A549 (cell line): ENCODE results near the gene AMER2. TPM values are rescaled to one million over a fixed set of nuclear protein-coding genes. Genes with fewer than 3 reads are reported as not detected.

ENCODE experiments used
- ATAC-seq, 2 experiments: fragments of 200-7000 bp in 1 of 2; fragments of >200 bp in 1 of 2; cut with Nextera tagmentation in 1 of 2; cut with Tn5 transposase in 1 of 2; 3 replicates each; pipeline versions ENCODE4 v1.8.0 to v1.9.1; 2018 to 2020; ENCODE audit warnings: mild to moderate bottlenecking in 1 of 2, moderate library complexity in 1 of 2
- CTCF ChIA-PET: fragments of 300-600 bp; sonication (Branson Sonifier 250); formaldehyde crosslinking; extraction: SDS; loops from one replicate; lab custom pipeline; 2021; ENCODE audit warnings: antibody characterized with exemption, inconsistent platforms; lab: Yijun Ruan, JAX
- POLR2A ChIA-PET: fragments of 350-600 bp; formaldehyde crosslinking; extraction: SDS; loops from one replicate; lab custom pipeline; 2021; ENCODE audit warnings: antibody characterized with exemption, inconsistent platforms; lab: Yijun Ruan, JAX
- DNase-seq, 2 experiments: peaks; one replicate each; pipeline versions ENCODE4 v3.0.0 to v3.0.0-alpha.2; 2011 to 2016; ENCODE audit warnings: low read depth in 1 of 2, low spot score in 1 of 2
- FAIRE-seq: peaks from 2 replicates; lab custom pipeline; 2011; peaks lifted over from hg19 to GRCh38; lab: Jason Lieb, UNC
- H3K27ac ChIP-seq, 2 experiments: fragments of >200 bp; sonication (Bioruptor Twin); formaldehyde crosslinking; 3 replicates each; pipeline ENCODE4 v1.5.1; 2016 to 2017
- H3K4me1 ChIP-seq: fragments of >200 bp; sonication (Bioruptor Twin); formaldehyde crosslinking; 3 replicates; pipeline ENCODE4 v1.6.1; 2016
- H3K4me2 ChIP-seq: fragments of >200 bp; sonication (Bioruptor Twin); formaldehyde crosslinking; 3 replicates; pipeline ENCODE4 v1.6.1; 2016
- H3K4me3 ChIP-seq: fragments of >200 bp; sonication (Bioruptor Twin); formaldehyde crosslinking; 3 replicates; pipeline ENCODE4 v1.5.1; 2016
- H3K9me3 ChIP-seq: fragments of >200 bp; sonication (Bioruptor Twin); formaldehyde crosslinking; 3 replicates; pipeline ENCODE4 v1.6.1; 2016
- BHLHE40 ChIP-seq: IDR thresholded peaks from 2 replicates; pipeline ENCODE4 v1.6.1; 2012; ENCODE audit warnings: low read depth, low read length, inconsistent platforms
- EHF ChIP-seq: fragments of 250-450 bp; sonication (Bioruptor Pico); IDR thresholded peaks from 2 replicates; pipeline ENCODE4 v1.5.0; 2020; ENCODE audit warnings: mild to moderate bottlenecking
- ESRRA ChIP-seq: fragments of 150-350 bp; IDR thresholded peaks from 2 replicates; pipeline ENCODE4 v1.6.1; 2014; ENCODE audit warnings: mild to moderate bottlenecking, low read length, borderline replicate concordance
- FOXS1 ChIP-seq: fragments of 250-450 bp; sonication (Bioruptor Pico); IDR thresholded peaks from 2 replicates; pipeline ENCODE4 v1.5.0; 2020; ENCODE audit warnings: mild to moderate bottlenecking, moderate library complexity
- HDAC2 ChIP-seq: fragments of 200-600 bp; sonication (generic); IDR thresholded peaks from 2 replicates; pipeline ENCODE4 v1.6.1; 2016
- HOXA7 ChIP-seq: fragments of 250-450 bp; sonication (Bioruptor Pico); IDR thresholded peaks from 2 replicates; pipeline ENCODE4 v1.5.0; 2020; ENCODE audit warnings: mild to moderate bottlenecking, moderate library complexity
- HOXB13 ChIP-seq: fragments of 250-450 bp; sonication (Bioruptor Pico); IDR thresholded peaks from 2 replicates; pipeline ENCODE4 v1.5.0; 2020; ENCODE audit warnings: low read depth, mild to moderate bottlenecking, moderate library complexity
- JUN ChIP-seq, 2 experiments: fragments of >200 bp; sonication (Bioruptor Twin); formaldehyde crosslinking; IDR thresholded peaks; 2 replicates in 1 of 2; 3 replicates in 1 of 2; pipeline ENCODE4 v1.6.1; 2016 to 2017
- JUNB ChIP-seq: fragments of >200 bp; sonication (Bioruptor Twin); formaldehyde crosslinking; IDR thresholded peaks from 2 replicates; pipeline ENCODE4 v1.6.1; 2016
- MAZ ChIP-seq: fragments of 150-350 bp; IDR thresholded peaks from 2 replicates; pipeline ENCODE4 v1.6.1; 2014; ENCODE audit warnings: antibody characterized with exemption, low read depth, low read length, borderline replicate concordance
- NFE2L2 ChIP-seq: fragments of 150-350 bp; conservative IDR thresholded peaks from 2 replicates; pipeline ENCODE4 v1.6.1; 2014; ENCODE audit warnings: low read length
- NR3C1 ChIP-seq: fragments of >200 bp; sonication (Bioruptor Twin); formaldehyde crosslinking; IDR thresholded peaks from 3 replicates; pipeline ENCODE4 v1.6.1; 2017
- POLR2A ChIP-seq: IDR thresholded peaks from 2 replicates; pipeline ENCODE4 v1.6.1; 2012; ENCODE audit warnings: mild to moderate bottlenecking, low read length
- POLR2AphosphoS2 ChIP-seq: conservative IDR thresholded peaks from 2 replicates; pipeline ENCODE4 v1.6.1; 2012; ENCODE audit warnings: low read length, improper control_type of control experiment, inconsistent platforms
- RFX5 ChIP-seq: fragments of 450-650 bp; IDR thresholded peaks from 2 replicates; pipeline ENCODE4 v1.7.1; 2014; ENCODE audit warnings: antibody characterized with exemption, mild to moderate bottlenecking, moderate library complexity
- SREBF2 ChIP-seq: fragments of 450-650 bp; IDR thresholded peaks from 2 replicates; pipeline ENCODE4 v1.6.1; 2014; ENCODE audit warnings: mild to moderate bottlenecking, moderate library complexity
- TFCP2L1 ChIP-seq: fragments of 250-450 bp; sonication (Bioruptor Pico); IDR thresholded peaks from 2 replicates; pipeline ENCODE4 v1.5.0; 2021; ENCODE audit warnings: mild to moderate bottlenecking
- ZFP36 ChIP-seq: fragments of 450-650 bp; IDR thresholded peaks from 2 replicates; pipeline ENCODE4 v1.6.1; 2014; ENCODE audit warnings: borderline replicate concordance; ENCODE audit not compliant: partially characterized antibody
- ZNF302 ChIP-seq: fragments of 250-450 bp; sonication (Bioruptor Pico); IDR thresholded peaks from 2 replicates; pipeline ENCODE4 v1.9.0; 2021; ENCODE audit warnings: inconsistent platforms, mild to moderate bottlenecking, moderate library complexity
- ZSCAN20 ChIP-seq: fragments of 250-450 bp; sonication (Bioruptor Pico); IDR thresholded peaks from 2 replicates; pipeline ENCODE4 v1.8.0; 2022; ENCODE audit warnings: mild to moderate bottlenecking, moderate library complexity
- WGBS: methylation state at CpG from one replicate; pipeline ENCODE4 v1.1.6; 2017; ENCODE audit errors: missing lambda C conversion rate; 5-methylcytosine and 5-hydroxymethylcytosine counted together
- polyA plus RNA-seq, 4 experiments: library from polyadenylated mRNA; depleted of rRNA in 3 of 4; stranded (reverse); fragments of >200 nt; fragmentation: RNase III in 1 of 4; extraction: RNeasy Plus Mini Kit Qiagen cat#74134 plus additional on column Dnase treatment in 1 of 4; gene quantifications; 2 replicates in 3 of 4; 3 replicates in 1 of 4; pipeline ENCODE4 v1.2.3, GENCODE V29; 2011 to 2017
- TF ChIP-seq, protein P1 (sequence below): fragments of 250-450 bp; sonication (Bioruptor Pico); IDR thresholded peaks from 2 replicates; pipeline ENCODE4 v1.5.0; 2020; ENCODE audit warnings: low read depth, mild to moderate bottlenecking, moderate library complexity
- TF ChIP-seq, protein P2 (sequence below): fragments of 450-650 bp; IDR thresholded peaks from 2 replicates; pipeline ENCODE4 v1.6.1; 2014; ENCODE audit warnings: antibody characterized with exemption
- TF ChIP-seq, protein P3 (sequence below): fragments of 250-450 bp; sonication (Bioruptor Pico); IDR thresholded peaks from 2 replicates; pipeline ENCODE4 v1.5.0; 2021; ENCODE audit warnings: mild to moderate bottlenecking, moderate library complexity, borderline replicate concordance
- TF ChIP-seq, protein P4 (sequence below): IDR thresholded peaks from 2 replicates; pipeline ENCODE4 v1.6.1; 2012

Gene AMER2
- polyA plus RNA-seq, 2 of the 4 experiments (the other 2 are of a cell fraction), result not detected

DNA sequence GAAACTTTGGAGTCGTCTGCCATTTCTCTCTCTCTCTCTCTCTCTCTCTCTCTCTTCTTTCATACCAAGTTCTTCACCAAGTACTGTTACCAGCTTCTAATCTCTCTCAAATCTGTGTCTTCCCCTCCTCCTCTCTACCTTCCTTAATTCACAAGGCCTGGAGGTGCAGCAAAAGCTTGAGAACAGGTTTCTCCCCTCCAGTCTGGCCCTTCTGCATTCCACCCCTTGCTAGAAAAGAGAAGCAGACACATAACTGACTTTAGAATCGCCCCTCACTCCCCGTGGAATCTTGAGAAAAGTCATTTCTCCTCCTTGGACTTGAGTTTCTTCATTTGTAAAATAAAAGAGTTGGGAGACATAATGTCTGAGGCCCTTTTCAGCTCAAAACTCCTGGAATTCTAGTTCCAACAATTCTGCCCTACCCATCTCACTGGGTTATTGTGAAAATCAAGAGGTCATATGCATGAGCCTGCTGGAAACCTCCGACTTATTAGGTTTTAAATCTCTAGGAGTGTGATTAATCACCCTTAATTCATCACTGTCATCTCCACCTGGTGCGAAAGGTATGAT is 20.4 kb downstream of the AMER2 start:
- Histone ChIP-seq H3K27ac (no peak overlapping the region), H3K4me3 (no peak overlapping the region), H3K9me3 (no peaks in the 10 kb centered on the region), H3K4me2 (no peak overlapping the region)
- DNase-seq, result no peak
- ATAC-seq, result no peak
- ChIA-PET POLR2A (no interaction called here), CTCF (interaction anchor here (1.3 kb wide), 1 partner anchor 38 kb away, joined by 3 read pairs; no protein-coding TSS in a partner anchor)
- TF ChIP-seq MAZ (no peak), EHF (CRISPR knock-in tag) (no peak), ZSCAN20 (CRISPR knock-in tag) (no peak), BHLHE40 (no peak), POLR2A (no peak), JUN (IDR thresholded peaks at IDR 0.05) (no peak), SREBF2 (no peak), NFE2L2 (no peak), ZFP36 (no peak), RFX5 (no peak), ESRRA (no peak), FOXS1 (CRISPR knock-in tag) (no peak), HOXA7 (CRISPR knock-in tag) (no peak), NR3C1 (no peak), POLR2AphosphoS2 (no peak), JUNB (no peak), TFCP2L1 (no peak)
- TF ChIP-seq, protein P1, sequence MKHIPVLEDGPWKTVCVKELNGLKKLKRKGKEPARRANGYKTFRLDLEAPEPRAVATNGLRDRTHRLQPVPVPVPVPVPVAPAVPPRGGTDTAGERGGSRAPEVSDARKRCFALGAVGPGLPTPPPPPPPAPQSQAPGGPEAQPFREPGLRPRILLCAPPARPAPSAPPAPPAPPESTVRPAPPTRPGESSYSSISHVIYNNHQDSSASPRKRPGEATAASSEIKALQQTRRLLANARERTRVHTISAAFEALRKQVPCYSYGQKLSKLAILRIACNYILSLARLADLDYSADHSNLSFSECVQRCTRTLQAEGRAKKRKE (CRISPR knock-in tag), result no peak
- TF ChIP-seq, protein P2, sequence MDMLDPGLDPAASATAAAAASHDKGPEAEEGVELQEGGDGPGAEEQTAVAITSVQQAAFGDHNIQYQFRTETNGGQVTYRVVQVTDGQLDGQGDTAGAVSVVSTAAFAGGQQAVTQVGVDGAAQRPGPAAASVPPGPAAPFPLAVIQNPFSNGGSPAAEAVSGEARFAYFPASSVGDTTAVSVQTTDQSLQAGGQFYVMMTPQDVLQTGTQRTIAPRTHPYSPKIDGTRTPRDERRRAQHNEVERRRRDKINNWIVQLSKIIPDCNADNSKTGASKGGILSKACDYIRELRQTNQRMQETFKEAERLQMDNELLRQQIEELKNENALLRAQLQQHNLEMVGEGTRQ, result no peak
- TF ChIP-seq, all 56 proteins: peak for 0
- no peak for FAIRE-seq
- 11% methylated on average over 5 of the region's 5 CpGs for WGBS
- H3K4me1 ChIP-seq, result no peaks in the 10 kb centered on the region

DNA sequence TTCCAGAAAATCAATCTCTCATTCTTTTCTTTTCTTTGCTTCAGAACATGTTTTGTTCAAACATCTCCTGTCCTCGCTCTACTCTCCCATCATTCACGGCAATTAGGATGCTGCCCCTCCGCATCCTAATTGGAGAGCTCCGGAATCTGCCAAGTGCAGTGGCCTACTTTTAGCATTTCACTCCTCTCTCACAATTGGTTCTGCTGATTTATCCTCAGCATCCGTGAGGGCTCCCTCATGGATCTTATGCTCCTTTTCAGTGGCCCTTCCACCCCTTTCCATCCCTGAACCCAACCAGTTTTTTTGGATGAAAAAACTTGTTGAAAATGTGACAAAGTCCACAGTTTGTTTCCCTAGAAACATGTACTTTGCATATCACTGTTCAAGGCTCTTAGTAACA is 22.4 kb downstream of the AMER2 start:
- no peak for DNase-seq
- CTCF ChIA-PET, result interaction anchor here (1.0 kb wide), 1 partner anchor 35 kb away, joined by 3 read pairs; no protein-coding TSS in a partner anchor
- Histone ChIP-seq H3K4me1 (no peaks in the 10 kb centered on the region), H3K4me2 (no peak overlapping the region), H3K4me3 (no peak overlapping the region), H3K27ac (no peak overlapping the region), H3K9me3 (no peaks in the 10 kb centered on the region)
- WGBS, result 63% methylated on average over 5 of the region's 5 CpGs
- POLR2A ChIA-PET, result no interaction called here
- ATAC-seq, result no peak
- TF ChIP-seq, protein P1 (CRISPR knock-in tag), result no peak
- TF ChIP-seq NFE2L2 (no peak), ZNF302 (no peak), HOXA7 (CRISPR knock-in tag) (no peak), POLR2AphosphoS2 (no peak), TFCP2L1 (no peak), HOXB13 (CRISPR knock-in tag) (no peak), HDAC2 (no peak)
- TF ChIP-seq, protein P2, result no peak
- TF ChIP-seq, protein P3, sequence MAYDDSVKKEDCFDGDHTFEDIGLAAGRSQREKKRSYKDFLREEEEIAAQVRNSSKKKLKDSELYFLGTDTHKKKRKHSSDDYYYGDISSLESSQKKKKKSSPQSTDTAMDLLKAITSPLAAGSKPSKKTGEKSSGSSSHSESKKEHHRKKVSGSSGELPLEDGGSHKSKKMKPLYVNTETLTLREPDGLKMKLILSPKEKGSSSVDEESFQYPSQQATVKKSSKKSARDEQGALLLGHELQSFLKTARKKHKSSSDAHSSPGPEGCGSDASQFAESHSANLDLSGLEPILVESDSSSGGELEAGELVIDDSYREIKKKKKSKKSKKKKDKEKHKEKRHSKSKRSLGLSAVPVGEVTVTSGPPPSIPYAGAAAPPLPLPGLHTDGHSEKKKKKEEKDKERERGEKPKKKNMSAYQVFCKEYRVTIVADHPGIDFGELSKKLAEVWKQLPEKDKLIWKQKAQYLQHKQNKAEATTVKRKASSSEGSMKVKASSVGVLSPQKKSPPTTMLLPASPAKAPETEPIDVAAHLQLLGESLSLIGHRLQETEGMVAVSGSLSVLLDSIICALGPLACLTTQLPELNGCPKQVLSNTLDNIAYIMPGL (CRISPR knock-in tag), result no peak
- TF ChIP-seq, protein P4, sequence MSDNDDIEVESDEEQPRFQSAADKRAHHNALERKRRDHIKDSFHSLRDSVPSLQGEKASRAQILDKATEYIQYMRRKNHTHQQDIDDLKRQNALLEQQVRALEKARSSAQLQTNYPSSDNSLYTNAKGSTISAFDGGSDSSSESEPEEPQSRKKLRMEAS, result no peak
- FAIRE-seq, result no peak
